MCF 10A (cell line): Measurements from ENCODE around the gene UBAC2. TPM values are rescaled to one million over a fixed set of nuclear protein-coding genes. Genes with fewer than 3 reads are reported as not detected.

ENCODE experiments used
- BruUV-seq: library from RNA; stranded (reverse); fragments of 400-500 nt; replicated peaks from 2 replicates; lab custom pipeline; 2021; lab: Mats Ljungman, UMichigan
- CTCF ChIA-PET: fragments of 300-600 bp; sonication (Branson Sonifier 250); formaldehyde crosslinking; extraction: SDS; loops from one replicate; lab custom pipeline; 2021; ENCODE audit warnings: antibody characterized with exemption, inconsistent platforms; lab: Yijun Ruan, JAX
- POLR2A ChIA-PET: fragments of 300-600, 350-650 bp; sonication (Branson Sonifier 250); formaldehyde crosslinking; extraction: SDS; loops from one replicate; lab custom pipeline; 2020; ENCODE audit warnings: antibody characterized with exemption, inconsistent platforms; lab: Yijun Ruan, JAX
- DNase-seq: peaks from one replicate; pipeline ENCODE4 v3.0.0-alpha.2; 2018; ENCODE audit not compliant: unreplicated experiment
- H3K27ac Mint-ChIP-seq: one replicate; pipeline ENCODE4 v1.8.0; 2022; ENCODE audit warnings: mild to moderate bottlenecking, low read depth, mixed read lengths; ENCODE audit not compliant: unreplicated experiment
- H3K27me3 Mint-ChIP-seq: one replicate; pipeline ENCODE4 v1.8.0; 2022; ENCODE audit warnings: mixed read lengths; ENCODE audit not compliant: insufficient read depth, unreplicated experiment
- H3K36me3 Mint-ChIP-seq: one replicate; pipeline ENCODE4 v1.8.0; 2022; ENCODE audit warnings: mild to moderate bottlenecking, moderate library complexity, mixed read lengths; ENCODE audit not compliant: insufficient read depth, unreplicated experiment
- H3K4me1 Mint-ChIP-seq: one replicate; pipeline ENCODE4 v1.8.0; 2022; ENCODE audit warnings: mixed read lengths; ENCODE audit not compliant: insufficient read depth, unreplicated experiment
- H3K4me3 Mint-ChIP-seq: one replicate; pipeline ENCODE4 v1.8.0; 2022; ENCODE audit warnings: mild to moderate bottlenecking, moderate library complexity, mixed read lengths; ENCODE audit not compliant: unreplicated experiment
- H3K9me3 Mint-ChIP-seq: one replicate; pipeline ENCODE4 v1.8.0; 2022; ENCODE audit warnings: mixed read lengths; ENCODE audit not compliant: unreplicated experiment
- intact Hi-C: fragments of 100-400 bp; cut with micrococcal nuclease; formaldehyde crosslinking; loops from 2 replicates; pipeline ENCODE4 v1.14.1; 2022
- total RNA-seq: library from RNA; stranded (reverse); gene quantifications from 2 replicates; pipeline ENCODE4 v1.2.3, GENCODE V29; 2022
- TF ChIP-seq, protein P1 (sequence below): fragments of 200-600 bp; IDR thresholded peaks from one replicate; pipeline ENCODE4 v1.8.0; 2022; ENCODE audit warnings: antibody characterized with exemption, mild to moderate bottlenecking; ENCODE audit not compliant: unreplicated experiment

UBAC2 gene
- total RNA-seq, 1 experiment from 2014 or later: 74.7 TPM

DNA sequence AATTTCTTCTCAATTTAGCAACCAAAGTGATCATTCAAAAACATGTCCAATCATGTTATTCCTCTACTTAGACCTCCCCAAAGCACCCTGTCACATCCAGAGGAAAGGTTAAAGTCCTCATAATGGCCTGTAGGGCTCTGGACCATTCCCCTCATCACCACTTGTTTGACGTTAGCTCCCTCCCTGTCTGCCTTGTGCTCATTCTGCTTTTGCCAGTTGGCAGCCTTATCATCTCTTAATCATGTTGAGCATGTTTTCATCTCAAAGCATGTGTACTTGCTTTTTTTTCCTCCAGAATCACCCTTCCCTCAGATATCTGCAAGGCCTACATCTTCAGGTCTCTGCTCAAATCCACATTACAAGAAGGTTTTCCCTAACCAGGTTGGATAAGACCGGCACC is 25.9 kb downstream of the UBAC2 start:
- TF ChIP-seq, protein P1, sequence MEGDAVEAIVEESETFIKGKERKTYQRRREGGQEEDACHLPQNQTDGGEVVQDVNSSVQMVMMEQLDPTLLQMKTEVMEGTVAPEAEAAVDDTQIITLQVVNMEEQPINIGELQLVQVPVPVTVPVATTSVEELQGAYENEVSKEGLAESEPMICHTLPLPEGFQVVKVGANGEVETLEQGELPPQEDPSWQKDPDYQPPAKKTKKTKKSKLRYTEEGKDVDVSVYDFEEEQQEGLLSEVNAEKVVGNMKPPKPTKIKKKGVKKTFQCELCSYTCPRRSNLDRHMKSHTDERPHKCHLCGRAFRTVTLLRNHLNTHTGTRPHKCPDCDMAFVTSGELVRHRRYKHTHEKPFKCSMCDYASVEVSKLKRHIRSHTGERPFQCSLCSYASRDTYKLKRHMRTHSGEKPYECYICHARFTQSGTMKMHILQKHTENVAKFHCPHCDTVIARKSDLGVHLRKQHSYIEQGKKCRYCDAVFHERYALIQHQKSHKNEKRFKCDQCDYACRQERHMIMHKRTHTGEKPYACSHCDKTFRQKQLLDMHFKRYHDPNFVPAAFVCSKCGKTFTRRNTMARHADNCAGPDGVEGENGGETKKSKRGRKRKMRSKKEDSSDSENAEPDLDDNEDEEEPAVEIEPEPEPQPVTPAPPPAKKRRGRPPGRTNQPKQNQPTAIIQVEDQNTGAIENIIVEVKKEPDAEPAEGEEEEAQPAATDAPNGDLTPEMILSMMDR: no peak
- ChIA-PET CTCF (no interaction called here), POLR2A (interaction anchor here (0.6 to 1.5 kb wide), 2 partner anchors 24 to 37 kb away, joined by 3 read pairs; no protein-coding TSS in a partner anchor)
- no TSS peak for BruUV-seq
- peak overlapping the region; percentile 66 for H3K27ac Mint-ChIP-seq
- H3K4me1 Mint-ChIP-seq: peaks cover 36% of the 10 kb centered on the region
- intact Hi-C loops: no loop called here
- H3K27me3 Mint-ChIP-seq: no peaks in the 10 kb centered on the region
- no peaks in the 10 kb centered on the region for H3K9me3 Mint-ChIP-seq
- no peak overlapping the region for H3K4me3 Mint-ChIP-seq
- DNase-seq: no peak
- peaks cover 20% of the 10 kb centered on the region for H3K36me3 Mint-ChIP-seq

DNA sequence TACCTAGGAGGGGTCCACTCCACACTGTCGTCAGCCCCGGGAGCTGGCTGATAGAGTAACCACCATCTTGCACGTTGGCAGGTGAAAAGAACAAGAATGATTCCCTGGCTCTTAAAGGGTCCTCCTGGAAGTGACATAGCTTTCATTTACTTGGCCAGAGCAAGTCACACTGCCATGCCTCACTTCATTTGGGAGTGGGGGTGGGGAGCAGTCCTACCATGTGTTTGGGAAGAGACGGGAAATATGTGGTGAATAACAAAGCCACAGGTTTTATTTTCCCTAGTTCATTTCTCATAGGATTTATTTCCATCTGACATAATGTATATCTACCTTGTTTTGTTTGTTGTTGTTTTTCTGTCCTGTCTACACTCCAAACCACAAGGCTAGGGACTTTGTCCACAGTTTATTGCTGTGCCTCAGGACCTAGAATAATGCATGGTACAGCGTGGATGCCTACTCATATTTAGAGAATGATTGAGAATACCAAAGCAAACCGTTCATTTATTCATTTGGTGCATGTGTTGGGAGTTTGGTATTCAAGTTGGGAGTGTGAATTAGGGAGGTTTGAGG is 26.8 kb downstream of the UBAC2 start:
- Mint-ChIP-seq H3K9me3 (no peaks in the 10 kb centered on the region), H3K4me1 (peaks cover 36% of the 10 kb centered on the region), H3K27ac (no peak overlapping the region), H3K27me3 (no peaks in the 10 kb centered on the region), H3K36me3 (peaks cover 27% of the 10 kb centered on the region), H3K4me3 (no peak overlapping the region)
- ChIA-PET CTCF (interaction anchor here (0.6 to 1.3 kb wide), 4 partner anchors 9 to 38 kb away, joined by 3 to 4 read pairs (median 4); no protein-coding TSS in a partner anchor), POLR2A (interaction anchor here (0.7 to 1.0 kb wide), 3 partner anchors 21 to 756 kb away, joined by 3 to 8 read pairs (median 3); partner anchors contain the start of gene UBAC2)
- TF ChIP-seq, protein P1: no peak
- DNase-seq: no peak
- intact Hi-C loops: no loop called here
- BruUV-seq: no TSS peak

DNA sequence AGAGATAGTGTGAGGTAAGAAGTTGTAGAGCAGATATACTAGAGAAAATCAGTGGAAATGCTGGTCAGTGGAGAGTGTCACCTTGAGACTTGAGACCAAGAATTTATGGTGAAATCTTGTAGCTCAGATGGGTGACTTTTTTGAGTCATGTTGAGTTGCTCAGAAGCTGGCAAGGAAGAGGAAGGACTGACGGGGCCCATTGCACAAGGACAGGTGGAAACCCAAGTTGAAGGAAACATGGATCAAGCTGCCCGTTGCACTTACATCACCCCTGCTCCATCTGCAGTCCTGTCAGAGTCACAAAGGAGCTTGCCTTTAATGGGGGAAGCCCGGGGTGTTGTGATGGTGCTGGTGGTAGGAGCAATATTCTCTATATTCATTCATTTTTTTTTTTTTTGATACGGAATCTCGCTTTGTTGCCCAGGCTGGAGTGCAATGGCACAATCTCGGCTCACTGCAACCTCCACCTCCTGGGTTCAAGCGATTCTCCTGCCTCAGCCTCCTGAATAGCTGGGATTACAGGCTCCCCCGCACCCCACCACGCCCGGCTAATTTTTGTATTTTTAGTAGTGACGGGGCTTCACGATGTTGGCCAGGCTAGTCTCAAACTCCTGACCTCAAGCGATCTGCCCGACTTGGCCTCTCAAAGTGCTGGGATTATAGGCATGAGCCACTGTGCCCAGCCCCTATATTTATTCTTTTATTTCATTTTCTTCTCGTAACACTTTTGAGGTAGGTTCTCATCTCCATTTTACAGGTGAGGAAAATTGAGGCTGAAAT is 27.4 kb downstream of the UBAC2 start:
- ChIA-PET POLR2A (interaction anchor here (0.7 to 1.0 kb wide), 3 partner anchors 22 to 755 kb away, joined by 3 to 8 read pairs (median 3); partner anchors contain the start of gene UBAC2), CTCF (interaction anchor here (0.6 to 1.3 kb wide), 4 partner anchors 9 to 38 kb away, joined by 3 to 4 read pairs (median 3); no protein-coding TSS in a partner anchor)
- TF ChIP-seq, protein P1: no peak
- Mint-ChIP-seq H3K27ac (no peak overlapping the region), H3K4me3 (no peak overlapping the region), H3K9me3 (no peaks in the 10 kb centered on the region), H3K27me3 (no peaks in the 10 kb centered on the region), H3K36me3 (peaks cover 27% of the 10 kb centered on the region), H3K4me1 (peaks cover 34% of the 10 kb centered on the region)
- peak; percentile 38 for DNase-seq
- no TSS peak for BruUV-seq
- intact Hi-C loops: no loop called here
